Ecto neural progenitor cell (in vitro differentiated cells): ENCODE data around the gene PCDHGB5.
A peak's percentile ranks its signal among the peaks of the same experiment; 100 is the strongest.
"Not testable (repeated sequence)": the region's sequence is repeated elsewhere in the genome, so short reads cannot be mapped to it uniquely, and the experiment has no call there.

Experiments used
- DNase-seq: peaks from one replicate; pipeline ENCODE4 v3.0.0-alpha.2; 2018; ENCODE audit warnings: low spot score

PCDHGB5 gene

DNA sequence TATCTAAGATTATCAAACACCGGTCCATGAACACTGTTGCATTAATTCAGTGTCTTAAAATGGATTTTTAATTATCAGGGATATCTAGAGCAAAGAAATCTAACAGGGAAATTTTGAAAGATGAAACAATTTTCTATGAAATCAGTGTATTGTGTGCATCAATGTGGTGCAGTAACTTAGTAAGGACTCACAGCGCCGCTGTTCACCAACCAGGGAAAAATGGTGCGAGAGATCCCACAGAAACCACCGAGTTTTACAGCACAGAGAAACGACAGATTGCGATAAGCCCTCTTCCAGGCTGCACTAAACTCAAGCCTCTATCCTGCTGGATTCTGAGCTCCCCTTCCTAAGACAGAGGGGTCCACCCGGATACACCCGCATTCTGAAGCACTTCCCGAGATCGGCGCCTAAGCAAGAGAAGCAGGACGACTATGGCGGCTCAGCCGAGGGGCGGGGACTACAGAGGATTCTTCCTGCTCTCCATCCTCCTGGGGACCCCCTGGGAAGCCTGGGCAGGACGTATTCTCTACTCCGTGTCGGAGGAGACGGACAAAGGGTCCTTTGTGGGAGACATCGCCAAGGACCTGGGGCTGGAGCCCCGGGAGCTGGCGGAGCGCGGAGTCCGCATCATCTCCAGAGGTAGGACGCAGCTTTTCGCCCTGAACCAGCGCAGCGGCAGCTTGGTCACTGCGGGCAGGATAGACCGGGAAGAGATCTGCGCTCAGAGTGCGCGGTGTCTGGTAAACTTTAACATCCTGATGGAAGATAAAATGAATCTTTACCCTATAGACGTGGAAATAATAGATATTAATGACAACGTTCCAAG, 15.1 kb upstream of the PCDHGB5 start, which contains the start of gene PCDHGA7:
Gene PCDHGA7, plus strand, starts transcription at position 274 of the 826 bp plus-strand sequence. Its CDS starts 158 bp downstream, at position 432.
- DNase-seq: no peak

DNA sequence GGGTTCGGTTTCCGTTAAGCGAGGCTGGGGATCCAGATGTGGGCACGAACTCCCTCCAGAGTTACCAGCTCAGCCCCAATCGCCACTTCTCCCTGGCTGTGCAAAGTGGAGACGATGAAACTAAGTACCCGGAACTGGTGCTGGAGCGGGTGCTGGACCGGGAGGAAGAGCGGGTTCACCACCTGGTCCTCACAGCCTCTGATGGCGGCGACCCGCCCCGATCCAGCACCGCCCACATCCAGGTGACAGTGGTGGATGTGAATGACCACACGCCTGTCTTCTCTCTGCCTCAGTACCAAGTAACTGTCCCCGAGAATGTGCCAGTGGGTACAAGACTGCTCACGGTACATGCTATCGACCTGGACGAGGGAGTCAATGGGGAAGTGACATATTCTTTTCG, 14.4 kb upstream of the PCDHGB5 start:
- no peak for DNase-seq

DNA sequence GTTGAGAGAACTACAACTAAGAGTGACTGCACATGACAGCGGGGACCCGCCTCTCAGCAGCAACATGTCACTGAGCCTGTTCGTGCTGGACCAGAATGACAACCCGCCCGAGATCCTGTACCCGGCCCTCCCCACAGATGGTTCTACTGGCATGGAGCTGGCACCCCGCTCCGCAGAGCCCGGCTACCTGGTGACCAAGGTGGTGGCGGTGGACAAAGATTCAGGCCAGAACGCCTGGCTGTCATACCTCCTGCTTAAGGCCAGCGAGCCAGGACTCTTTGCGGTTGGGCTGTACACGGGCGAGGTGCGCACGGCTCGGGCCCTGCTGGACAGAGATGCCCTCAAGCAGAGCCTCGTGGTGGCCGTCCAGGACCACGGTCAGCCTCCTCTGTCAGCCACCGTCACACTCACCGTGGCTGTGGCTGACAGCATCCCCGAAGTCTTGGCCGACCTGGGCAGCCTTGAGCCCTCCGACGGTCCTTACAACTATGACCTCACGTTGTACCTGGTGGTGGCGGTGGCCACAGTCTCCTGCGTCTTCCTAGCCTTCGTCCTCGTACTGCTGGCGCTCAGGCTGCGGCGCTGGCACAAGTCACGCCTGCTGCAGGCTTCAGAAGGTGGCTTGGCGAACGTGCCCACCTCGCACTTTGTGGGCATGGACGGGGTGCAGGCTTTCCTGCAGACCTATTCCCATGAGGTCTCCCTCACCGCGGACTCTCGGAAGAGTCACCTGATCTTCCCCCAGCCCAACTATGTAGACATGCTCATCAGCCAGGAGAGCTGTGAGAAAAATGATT, 13.1 kb upstream of the PCDHGB5 start:
- DNase-seq: no peak

DNA sequence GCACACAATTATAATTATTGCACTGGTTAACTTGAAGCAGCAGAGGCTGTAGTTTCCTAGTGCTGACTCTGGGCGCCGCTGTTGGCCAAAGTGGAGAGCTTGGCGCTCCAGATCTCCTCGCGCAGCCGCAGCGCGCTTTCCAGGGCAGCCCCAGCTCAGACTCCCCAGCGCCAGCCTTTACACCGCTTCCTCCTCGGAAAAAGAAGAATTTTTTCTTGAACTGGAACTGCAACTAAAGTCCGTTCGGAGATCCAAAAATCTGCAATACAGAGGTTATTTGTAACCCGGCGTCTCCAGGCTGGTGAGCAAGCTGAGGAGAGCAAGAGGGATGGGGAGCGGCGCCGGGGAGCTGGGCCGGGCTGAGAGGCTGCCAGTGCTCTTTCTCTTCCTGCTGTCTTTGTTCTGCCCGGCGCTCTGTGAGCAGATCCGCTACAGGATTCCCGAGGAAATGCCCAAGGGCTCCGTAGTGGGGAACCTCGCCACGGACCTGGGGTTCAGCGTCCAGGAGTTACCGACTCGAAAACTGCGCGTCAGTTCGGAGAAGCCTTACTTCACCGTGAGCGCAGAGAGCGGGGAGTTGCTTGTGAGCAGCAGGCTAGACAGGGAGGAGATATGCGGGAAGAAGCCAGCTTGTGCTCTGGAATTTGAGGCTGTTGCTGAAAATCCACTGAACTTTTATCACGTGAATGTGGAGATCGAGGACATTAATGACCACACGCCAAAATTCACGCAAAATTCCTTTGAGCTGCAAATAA, 10.0 kb upstream of the PCDHGB5 start, which contains the start of gene PCDHGB4:
Gene PCDHGB4, plus strand, starts transcription at position 142 of the 755 bp plus-strand sequence. Its CDS starts 187 bp downstream, at position 329.
- DNase-seq: peak; percentile 73

DNA sequence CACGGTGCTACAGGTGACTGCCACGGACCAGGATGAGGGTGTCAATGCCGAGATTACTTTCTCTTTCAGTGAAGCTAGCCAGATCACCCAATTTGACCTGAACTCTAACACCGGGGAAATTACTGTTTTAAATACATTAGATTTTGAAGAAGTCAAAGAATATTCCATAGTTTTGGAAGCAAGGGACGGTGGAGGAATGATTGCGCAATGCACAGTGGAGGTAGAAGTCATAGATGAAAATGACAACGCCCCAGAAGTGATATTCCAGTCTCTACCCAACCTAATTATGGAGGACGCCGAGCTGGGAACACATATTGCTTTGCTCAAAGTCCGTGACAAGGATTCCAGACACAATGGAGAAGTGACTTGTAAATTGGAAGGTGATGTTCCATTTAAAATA, 9.1 kb upstream of the PCDHGB5 start:
- no peak for DNase-seq

DNA sequence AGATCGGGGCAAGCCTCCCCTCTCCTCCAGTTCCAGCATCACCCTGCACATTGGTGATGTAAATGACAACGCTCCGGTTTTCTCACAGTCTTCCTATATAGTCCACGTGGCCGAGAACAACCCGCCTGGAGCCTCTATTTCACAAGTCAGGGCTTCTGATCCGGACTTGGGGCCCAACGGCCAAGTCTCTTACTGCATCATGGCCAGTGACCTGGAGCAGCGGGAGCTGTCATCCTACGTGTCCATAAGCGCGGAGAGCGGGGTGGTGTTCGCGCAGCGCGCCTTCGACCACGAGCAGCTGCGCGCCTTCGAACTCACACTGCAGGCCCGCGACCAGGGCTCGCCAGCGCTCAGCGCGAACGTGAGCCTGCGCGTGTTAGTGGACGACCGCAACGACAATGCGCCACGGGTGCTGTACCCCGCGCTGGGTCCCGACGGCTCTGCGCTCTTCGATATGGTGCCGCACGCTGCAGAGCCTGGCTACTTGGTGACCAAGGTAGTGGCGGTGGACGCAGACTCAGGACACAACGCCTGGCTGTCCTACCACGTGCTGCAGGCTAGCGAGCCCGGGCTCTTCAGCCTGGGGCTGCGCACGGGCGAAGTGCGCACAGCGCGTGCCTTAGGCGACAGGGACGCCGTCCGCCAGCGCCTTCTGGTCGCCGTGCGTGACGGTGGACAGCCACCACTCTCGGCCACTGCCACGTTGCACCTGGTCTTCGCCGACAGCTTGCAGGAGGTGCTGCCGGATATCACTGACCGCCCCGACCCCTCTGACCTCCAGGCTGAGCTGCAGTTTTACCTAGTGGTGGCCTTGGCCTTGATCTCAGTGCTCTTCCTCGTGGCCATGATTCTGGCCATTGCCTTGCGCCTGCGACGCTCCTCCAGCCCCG, 8.3 kb upstream of the PCDHGB5 start:
- DNase-seq: no peak

DNA sequence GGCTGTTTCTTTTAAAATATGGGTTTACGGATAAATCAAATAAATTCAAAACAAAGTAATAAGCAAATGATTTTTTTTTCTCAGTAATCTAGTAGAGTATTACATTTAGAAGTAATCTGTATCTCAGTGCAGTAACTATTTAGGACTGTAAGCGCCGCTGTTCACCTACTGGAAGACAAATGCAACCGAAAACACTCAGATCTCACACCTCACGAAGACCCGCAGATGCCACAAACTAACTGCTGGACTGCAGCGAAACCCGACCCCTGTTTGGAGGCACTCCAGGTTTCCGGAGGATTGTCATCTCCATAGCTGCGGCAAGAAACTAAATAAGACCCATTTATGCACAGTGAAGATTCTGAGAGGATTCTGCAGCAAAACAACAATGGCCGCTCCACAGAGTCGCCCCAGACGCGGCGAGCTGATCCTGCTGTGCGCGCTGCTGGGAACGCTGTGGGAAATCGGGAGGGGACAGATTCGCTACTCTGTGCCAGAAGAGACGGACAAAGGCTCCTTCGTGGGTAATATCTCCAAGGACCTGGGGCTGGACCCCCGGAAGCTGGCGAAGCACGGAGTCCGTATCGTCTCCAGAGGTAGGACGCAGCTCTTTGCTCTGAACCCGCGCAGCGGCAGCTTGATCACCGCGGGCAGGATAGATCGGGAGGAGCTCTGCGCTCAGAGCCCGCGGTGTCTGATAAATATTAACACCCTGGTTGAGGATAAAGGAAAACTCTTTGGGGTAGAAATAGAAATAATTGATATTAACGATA, 5.1 kb upstream of the PCDHGB5 start, which contains the start of gene PCDHGA8:
Gene PCDHGA8, plus strand, starts transcription at position 205 of the 770 bp plus-strand sequence. Its CDS starts 181 bp downstream, at position 386.
- DNase-seq: no peak

DNA sequence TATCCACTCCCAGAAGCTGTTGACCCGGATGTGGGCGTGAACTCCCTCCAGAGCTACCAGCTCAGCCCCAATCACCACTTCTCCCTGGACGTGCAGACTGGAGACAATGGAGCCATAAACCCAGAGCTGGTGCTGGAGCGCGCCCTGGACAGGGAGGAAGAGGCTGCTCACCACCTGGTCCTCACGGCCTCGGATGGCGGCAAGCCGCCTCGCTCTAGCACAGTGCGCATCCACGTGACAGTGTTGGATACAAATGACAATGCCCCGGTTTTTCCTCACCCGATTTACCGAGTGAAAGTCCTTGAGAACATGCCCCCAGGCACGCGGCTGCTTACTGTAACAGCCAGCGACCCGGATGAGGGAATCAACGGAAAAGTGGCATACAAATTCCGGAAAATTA, 4.5 kb upstream of the PCDHGB5 start:
- no peak for DNase-seq

DNA sequence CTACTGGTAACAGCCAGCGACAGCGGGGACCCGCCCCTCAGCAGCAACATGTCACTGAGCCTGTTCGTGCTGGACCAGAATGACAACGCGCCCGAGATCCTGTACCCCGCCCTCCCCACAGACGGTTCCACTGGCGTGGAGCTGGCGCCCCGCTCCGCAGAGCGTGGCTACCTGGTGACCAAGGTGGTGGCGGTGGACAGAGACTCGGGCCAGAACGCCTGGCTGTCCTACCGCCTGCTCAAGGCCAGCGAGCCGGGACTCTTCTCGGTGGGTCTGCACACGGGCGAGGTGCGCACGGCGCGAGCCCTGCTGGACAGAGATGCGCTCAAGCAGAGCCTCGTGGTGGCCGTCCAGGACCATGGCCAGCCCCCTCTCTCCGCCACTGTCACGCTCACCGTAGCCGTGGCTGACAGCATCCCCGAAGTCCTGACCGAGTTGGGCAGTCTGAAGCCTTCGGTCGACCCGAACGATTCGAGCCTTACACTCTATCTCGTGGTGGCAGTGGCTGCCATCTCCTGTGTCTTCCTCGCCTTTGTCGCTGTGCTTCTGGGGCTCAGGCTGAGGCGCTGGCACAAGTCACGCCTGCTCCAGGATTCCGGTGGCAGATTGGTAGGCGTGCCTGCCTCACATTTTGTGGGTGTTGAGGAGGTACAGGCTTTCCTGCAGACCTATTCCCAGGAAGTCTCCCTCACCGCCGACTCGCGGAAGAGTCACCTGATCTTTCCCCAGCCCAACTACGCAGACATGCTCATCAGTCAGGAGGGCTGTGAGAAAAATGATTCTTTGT, 3.2 kb upstream of the PCDHGB5 start:
- DNase-seq: not testable (repeated sequence)

DNA sequence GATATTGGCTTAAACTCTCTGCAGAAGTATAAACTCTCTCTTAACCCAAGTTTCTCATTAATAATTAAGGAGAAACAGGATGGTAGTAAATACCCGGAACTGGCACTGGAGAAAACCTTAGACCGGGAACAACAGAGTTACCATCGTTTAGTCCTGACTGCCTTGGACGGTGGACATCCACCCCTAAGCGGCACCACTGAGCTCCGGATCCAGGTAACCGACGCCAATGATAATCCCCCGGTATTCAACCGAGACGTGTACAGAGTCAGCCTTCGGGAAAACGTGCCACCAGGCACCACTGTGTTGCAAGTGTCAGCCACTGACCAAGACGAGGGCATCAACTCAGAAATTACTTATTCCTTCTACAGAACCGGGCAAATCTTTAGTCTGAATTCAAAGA, 861 bp downstream of the PCDHGB5 start:
- DNase-seq: no peak

DNA sequence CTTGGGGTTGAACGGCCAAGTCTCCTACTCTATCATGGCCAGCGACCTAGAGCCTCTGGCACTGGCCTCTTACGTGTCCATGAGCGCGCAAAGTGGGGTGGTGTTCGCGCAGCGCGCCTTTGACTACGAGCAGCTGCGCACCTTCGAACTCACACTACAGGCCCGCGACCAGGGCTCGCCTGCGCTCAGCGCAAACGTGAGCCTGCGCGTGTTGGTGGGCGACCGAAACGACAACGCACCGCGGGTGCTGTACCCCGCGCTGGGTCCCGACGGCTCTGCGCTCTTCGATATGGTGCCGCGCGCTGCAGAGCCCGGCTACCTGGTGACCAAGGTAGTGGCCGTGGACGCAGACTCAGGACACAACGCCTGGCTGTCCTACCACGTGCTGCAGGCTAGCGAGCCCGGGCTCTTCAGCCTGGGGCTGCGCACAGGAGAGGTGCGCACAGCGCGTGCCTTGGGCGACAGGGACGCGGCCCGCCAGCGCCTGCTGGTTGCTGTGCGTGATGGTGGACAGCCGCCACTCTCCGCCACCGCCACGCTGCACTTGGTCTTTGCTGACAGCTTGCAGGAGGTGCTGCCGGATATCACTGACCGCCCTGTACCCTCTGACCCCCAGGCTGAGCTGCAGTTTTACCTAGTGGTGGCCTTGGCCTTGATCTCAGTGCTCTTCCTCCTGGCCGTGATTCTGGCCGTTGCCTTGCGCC, 2.0 kb downstream of the PCDHGB5 start:
- DNase-seq: no peak

DNA sequence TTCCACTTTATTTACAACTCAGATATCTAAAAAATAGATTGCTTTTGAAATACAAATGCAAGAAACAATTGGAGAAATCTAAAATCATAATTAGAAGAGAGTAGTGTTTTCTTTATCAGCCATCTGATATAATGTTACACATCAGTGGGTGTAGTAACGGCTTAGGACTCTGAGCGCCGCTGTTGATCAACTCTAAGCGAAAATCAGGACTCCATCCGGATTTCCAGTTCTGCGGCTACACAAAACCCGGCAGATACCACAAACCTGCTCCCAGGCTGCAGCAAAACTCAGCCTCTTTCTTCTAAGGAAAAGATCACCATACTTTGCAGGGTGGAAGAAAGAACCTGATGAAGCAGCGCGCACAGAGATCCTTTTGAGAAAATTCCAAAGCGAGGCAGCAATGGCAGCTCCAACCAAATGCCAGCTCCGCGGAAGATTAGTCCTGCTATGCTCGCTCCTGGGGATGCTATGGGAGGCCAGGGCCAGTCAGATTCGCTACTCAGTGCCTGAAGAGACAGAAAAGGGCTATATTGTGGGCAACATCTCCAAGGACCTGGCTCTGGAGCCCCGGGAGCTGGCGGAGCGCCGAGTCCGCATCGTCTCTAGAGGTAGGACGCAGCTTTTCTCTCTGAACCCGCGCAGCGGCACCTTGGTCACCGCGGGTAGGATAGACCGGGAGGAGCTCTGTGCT, 5.0 kb downstream of the PCDHGB5 start, which contains the start of gene PCDHGA9:
Gene PCDHGA9, plus strand, starts transcription at position 226 of the 691 bp plus-strand sequence. Its CDS starts 175 bp downstream, at position 401.
- DNase-seq: no peak

DNA sequence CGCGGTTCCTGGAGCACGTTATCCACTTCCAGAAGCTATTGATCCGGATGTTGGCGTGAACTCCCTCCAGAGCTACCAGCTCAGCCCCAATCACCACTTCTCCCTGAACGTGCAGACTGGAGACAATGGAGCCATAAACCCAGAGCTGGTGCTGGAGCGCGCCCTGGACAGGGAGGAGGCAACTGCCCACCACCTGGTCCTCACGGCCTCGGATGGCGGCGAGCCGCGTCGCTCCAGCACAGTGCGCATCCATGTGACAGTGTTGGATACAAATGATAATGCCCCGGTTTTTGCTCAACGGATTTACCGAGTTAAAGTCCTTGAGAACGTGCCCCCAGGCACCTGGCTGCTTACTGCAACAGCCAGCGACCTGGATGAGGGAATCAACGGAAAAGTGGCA, 5.6 kb downstream of the PCDHGB5 start:
- no peak for DNase-seq

DNA sequence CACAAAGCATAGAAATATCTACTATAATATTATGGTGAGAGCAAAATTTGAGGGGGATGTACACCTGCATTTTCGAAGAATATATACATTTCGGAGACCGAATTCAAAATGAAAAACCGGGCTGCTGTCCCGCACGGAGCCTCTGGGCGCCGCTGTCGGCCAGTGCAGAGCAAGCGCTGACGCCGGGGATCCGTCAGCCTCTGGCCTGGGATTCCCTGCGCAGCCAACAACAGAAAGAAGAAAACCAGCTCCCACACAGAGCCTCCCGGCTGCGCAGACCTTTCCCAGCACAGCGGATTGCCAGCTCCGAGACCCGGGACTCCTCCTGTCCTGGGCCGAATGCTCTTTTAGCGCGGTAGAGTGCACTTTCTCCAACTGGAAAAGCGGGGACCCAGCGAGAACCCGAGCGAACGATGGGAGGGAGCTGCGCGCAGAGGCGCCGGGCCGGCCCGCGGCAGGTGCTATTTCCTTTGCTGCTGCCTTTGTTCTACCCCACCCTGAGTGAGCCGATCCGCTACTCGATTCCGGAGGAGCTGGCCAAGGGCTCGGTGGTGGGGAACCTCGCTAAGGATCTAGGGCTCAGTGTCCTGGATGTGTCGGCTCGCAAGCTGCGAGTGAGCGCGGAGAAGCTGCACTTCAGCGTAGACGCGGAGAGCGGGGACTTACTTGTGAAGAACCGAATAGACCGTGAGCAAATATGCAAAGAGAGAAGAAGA, 10.2 kb downstream of the PCDHGB5 start, which contains the start of gene PCDHGB6:
Gene PCDHGB6, plus strand, starts transcription at position 232 of the 716 bp plus-strand sequence. Its CDS starts 182 bp downstream, at position 414.
- peak; percentile 72 for DNase-seq

DNA sequence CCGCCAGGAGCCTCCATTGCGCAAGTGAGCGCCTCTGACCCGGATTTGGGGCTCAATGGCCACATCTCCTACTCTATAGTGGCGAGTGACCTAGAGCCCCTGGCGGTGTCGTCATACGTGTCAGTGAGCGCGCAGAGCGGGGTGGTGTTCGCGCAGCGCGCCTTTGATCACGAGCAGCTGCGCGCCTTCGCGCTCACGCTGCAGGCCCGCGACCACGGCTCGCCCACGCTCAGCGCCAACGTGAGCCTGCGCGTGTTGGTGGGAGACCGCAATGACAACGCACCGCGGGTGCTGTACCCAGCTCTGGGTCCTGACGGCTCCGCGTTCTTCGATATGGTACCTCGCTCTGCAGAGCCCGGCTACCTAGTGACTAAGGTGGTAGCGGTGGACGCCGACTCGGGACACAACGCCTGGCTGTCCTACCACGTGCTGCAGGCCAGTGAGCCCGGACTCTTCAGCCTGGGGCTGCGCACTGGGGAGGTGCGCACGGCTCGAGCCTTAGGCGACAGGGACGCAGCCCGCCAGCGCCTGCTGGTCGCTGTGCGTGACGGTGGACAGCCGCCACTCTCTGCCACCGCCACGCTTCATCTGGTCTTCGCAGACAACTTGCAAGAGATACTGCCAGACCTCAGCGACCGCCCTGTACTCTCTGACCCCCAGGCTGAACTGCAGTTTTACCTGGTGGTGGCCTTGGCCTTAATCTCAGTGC, 12.0 kb downstream of the PCDHGB5 start:
- DNase-seq: no peak

DNA sequence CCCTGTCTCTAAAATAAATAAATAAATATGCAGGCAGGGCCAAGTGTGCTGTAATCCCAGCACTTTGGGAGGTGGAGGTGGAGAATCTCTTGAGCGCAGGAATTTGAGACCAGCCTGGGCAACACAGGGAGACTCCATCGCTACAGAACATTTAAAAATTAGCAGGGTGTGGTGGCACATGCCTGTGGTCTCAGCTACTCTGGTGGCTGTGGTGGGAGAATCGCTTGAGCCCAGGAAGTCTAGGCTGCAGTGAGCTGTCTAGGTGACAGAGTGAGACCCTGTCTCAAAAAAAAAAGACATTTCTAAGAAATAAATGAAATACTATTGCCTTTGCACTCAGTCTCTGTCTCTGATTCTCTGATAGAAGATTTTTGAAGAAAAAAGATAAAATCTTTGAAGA, 13.8 kb downstream of the PCDHGB5 start:
- no peak for DNase-seq
